H1 (cell line): ENCODE results near the gene NDRG4. TPM values are rescaled to one million over a fixed set of nuclear protein-coding genes. Genes with fewer than 3 reads are reported as not detected.
A peak's percentile ranks its signal among the peaks of the same experiment; 100 is the strongest.

Source experiments
- CTCF ChIA-PET: fragments of 300-600 bp; sonication (Branson Sonifier 250); formaldehyde crosslinking; loops from one replicate; lab custom pipeline; 2021; ENCODE audit not compliant: partially characterized antibody; lab: Charles Lee
- POLR2A ChIA-PET: fragments of 300-600 bp; sonication (Branson Sonifier 250); formaldehyde crosslinking; loops from one replicate; lab custom pipeline; 2021; ENCODE audit warnings: inconsistent platforms; ENCODE audit not compliant: partially characterized antibody; lab: Charles Lee
- DNase-seq, 2 experiments: peaks; one replicate each; pipeline versions ENCODE4 v3.0.0 to v3.0.0-alpha.2; 2010 to 2022; ENCODE audit warnings: low spot score in 2 of 2, low read depth in 1 of 2, mixed read lengths in 1 of 2
- FAIRE-seq: peaks from 2 replicates; lab custom pipeline; 2011; peaks lifted over from hg19 to GRCh38; lab: Jason Lieb, UNC
- H2AFZ ChIP-seq: 2 replicates; pipeline ENCODE4 v1.8.1; 2012; ENCODE audit warnings: low read length, inconsistent platforms
- H2AK5ac ChIP-seq: 2 replicates; pipeline ENCODE4 v1.6.1; 2013; ENCODE audit warnings: low read depth, low read length
- H2BK120ac ChIP-seq: replicated peaks from 2 replicates; pipeline ENCODE3; 2013; ENCODE audit warnings: low read depth, low read length, inconsistent platforms
- H2BK12ac ChIP-seq: 2 replicates; pipeline ENCODE4 v1.6.1; 2013; ENCODE audit warnings: low read depth, low read length
- H2BK15ac ChIP-seq: 2 replicates; pipeline ENCODE4 v1.6.1; 2013; ENCODE audit warnings: low read length
- H2BK20ac ChIP-seq: 2 replicates; pipeline ENCODE4 v1.6.1; 2013; ENCODE audit warnings: low read length
- H2BK5ac ChIP-seq: 2 replicates; pipeline ENCODE4 v1.6.1; 2013; ENCODE audit warnings: low read depth, low read length
- H3K14ac ChIP-seq: 2 replicates; pipeline ENCODE4 v1.6.1; 2013; ENCODE audit warnings: inconsistent platforms; ENCODE audit not compliant: insufficient read length
- H3K18ac ChIP-seq: 2 replicates; pipeline ENCODE4 v1.6.1; 2013; ENCODE audit warnings: low read length; ENCODE audit errors: extremely low read depth
- H3K23ac ChIP-seq: 2 replicates; pipeline ENCODE4 v1.6.1; 2013; ENCODE audit warnings: inconsistent platforms; ENCODE audit not compliant: insufficient read length
- H3K23me2 ChIP-seq: 2 replicates; pipeline ENCODE4 v1.6.1; 2013; ENCODE audit warnings: low read depth, low read length
- H3K27ac ChIP-seq: 2 replicates; pipeline ENCODE4 v1.6.1; 2011; ENCODE audit warnings: low read depth, low read length, inconsistent platforms
- H3K27me3 ChIP-seq, 4 experiments: replicated peaks in 1 of 4; 1 replicate in 1 of 4; 2 replicates in 3 of 4; pipeline versions ENCODE4 v1.6.1 to v1.8.1; 2011 to 2013; ENCODE audit warnings: low read length in 3 of 4, mild to moderate bottlenecking in 3 of 4, inconsistent platforms in 2 of 4, mixed read lengths in 2 of 4, moderate library complexity in 1 of 4; ENCODE audit not compliant: control insufficient read depth in 3 of 4, insufficient read depth in 3 of 4; ENCODE audit errors: extremely low read depth in 1 of 4
- H3K36me3 ChIP-seq, 4 experiments: 2 replicates each; pipeline versions ENCODE4 v1.6.1 to v1.8.1; 2011 to 2013; ENCODE audit warnings: mild to moderate bottlenecking in 4 of 4, low read length in 3 of 4, moderate library complexity in 2 of 4, control low read depth in 1 of 4, inconsistent platforms in 1 of 4; ENCODE audit not compliant: insufficient read depth in 4 of 4, control insufficient read depth in 2 of 4
- H3K4ac ChIP-seq: replicated peaks from 2 replicates; pipeline ENCODE3; 2013; ENCODE audit warnings: low read length, low read depth, mixed read lengths, inconsistent platforms; ENCODE audit not compliant: insufficient read length
- H3K4me1 ChIP-seq, 4 experiments: replicated peaks in 1 of 4; 1 replicate in 1 of 4; 2 replicates in 3 of 4; pipeline versions ENCODE4 v1.6.1 to v1.8.1; 2011 to 2013; ENCODE audit warnings: low read length in 3 of 4, inconsistent platforms in 2 of 4, mixed read lengths in 1 of 4; ENCODE audit not compliant: insufficient read depth in 4 of 4, control insufficient read depth in 3 of 4
- H3K4me2 ChIP-seq, 2 experiments: 2 replicates each; pipeline versions ENCODE4 v1.6.1 to v1.8.1; 2011 to 2013; ENCODE audit warnings: low read depth in 2 of 2, low read length in 2 of 2, control low read depth in 1 of 2, inconsistent platforms in 1 of 2, mild to moderate bottlenecking in 1 of 2; ENCODE audit not compliant: insufficient read depth in 1 of 2
- H3K4me3 ChIP-seq, 4 experiments: fragments of 200-600, 300-600 bp in 1 of 4; sonication (generic), shearing (Covaris generic), sonication (Bioruptor Twin) in 1 of 4; 2 replicates each; pipeline versions ENCODE4 v1.5.1 to v1.8.1; 2011 to 2016; ENCODE audit warnings: low read length in 4 of 4, low read depth in 3 of 4, control low read depth in 2 of 4, inconsistent platforms in 2 of 4, mild to moderate bottlenecking in 2 of 4, mixed read lengths in 1 of 4, moderate library complexity in 1 of 4; ENCODE audit not compliant: insufficient read depth in 2 of 4; ENCODE audit errors: extremely low read depth in 1 of 4
- H3K56ac ChIP-seq: replicated peaks from 2 replicates; pipeline ENCODE3; 2013; ENCODE audit warnings: low read depth, mild to moderate bottlenecking, mixed read lengths, low read length, inconsistent platforms; ENCODE audit not compliant: insufficient read length
- H3K79me1 ChIP-seq: 2 replicates; pipeline ENCODE4 v1.6.1; 2013; ENCODE audit warnings: low read depth, low read length, control low read depth
- H3K79me2 ChIP-seq, 2 experiments: 2 replicates each; pipeline versions ENCODE4 v1.6.1 to v1.8.1; 2012 to 2013; ENCODE audit warnings: low read length in 2 of 2, mild to moderate bottlenecking in 2 of 2, inconsistent platforms in 1 of 2; ENCODE audit not compliant: insufficient read depth in 2 of 2, control insufficient read depth in 1 of 2
- H3K9ac ChIP-seq, 4 experiments: replicated peaks in 1 of 4; 1 replicate in 1 of 4; 2 replicates in 3 of 4; pipeline versions ENCODE4 v1.6.1 to v1.8.1; 2011 to 2013; ENCODE audit warnings: low read depth in 3 of 4, low read length in 3 of 4, control low read depth in 2 of 4, mild to moderate bottlenecking in 2 of 4, moderate library complexity in 2 of 4, inconsistent platforms in 1 of 4; ENCODE audit errors: extremely low read depth in 1 of 4
- H3K9me3 ChIP-seq, 2 experiments: 2 replicates each; pipeline versions ENCODE4 v1.6.1 to v1.8.1; 2012 to 2013; ENCODE audit warnings: mild to moderate bottlenecking in 2 of 2, moderate library complexity in 2 of 2, control low read depth in 1 of 2, inconsistent platforms in 1 of 2, low read depth in 1 of 2, low read length in 1 of 2, mixed read lengths in 1 of 2; ENCODE audit not compliant: insufficient read depth in 2 of 2
- H4K20me1 ChIP-seq, 2 experiments: replicated peaks in 1 of 2; 2 replicates each; pipeline versions ENCODE3 to v1.8.1; 2011 to 2013; ENCODE audit warnings: inconsistent platforms in 2 of 2, low read length in 2 of 2, mild to moderate bottlenecking in 1 of 2; ENCODE audit not compliant: insufficient read depth in 2 of 2, control insufficient read depth in 1 of 2
- H4K5ac ChIP-seq: 2 replicates; pipeline ENCODE4 v1.6.1; 2013; ENCODE audit warnings: low read length, low read depth, mixed read lengths, inconsistent platforms; ENCODE audit not compliant: insufficient read length
- H4K8ac ChIP-seq: 2 replicates; pipeline ENCODE4 v1.8.0; 2013; ENCODE audit warnings: mild to moderate bottlenecking, moderate library complexity, low read length, inconsistent platforms; ENCODE audit not compliant: insufficient read depth; ENCODE audit errors: extremely low read depth
- H4K91ac ChIP-seq: replicated peaks from 2 replicates; pipeline ENCODE3; 2013; ENCODE audit warnings: low read length, mixed read lengths, inconsistent platforms; ENCODE audit not compliant: insufficient read length
- BACH1 ChIP-seq: IDR thresholded peaks from 2 replicates; pipeline ENCODE4 v1.6.1; 2012; ENCODE audit warnings: low read length, improper control_type of control experiment
- BCL11A ChIP-seq, 2 experiments: IDR thresholded peaks; one replicate each; pipeline ENCODE4 v1.6.1; 2011; ENCODE audit warnings: low read depth in 2 of 2, low read length in 2 of 2, mild to moderate bottlenecking in 2 of 2
- EZH2 ChIP-seq: fragments of 200-600 bp; sonication (generic); IDR thresholded peaks from 2 replicates; pipeline ENCODE4 v1.7.1; 2012; ENCODE audit warnings: low read depth, mild to moderate bottlenecking, moderate library complexity, low read length, inconsistent platforms; ENCODE audit not compliant: severe bottlenecking
- HDAC2 ChIP-seq, 2 experiments: fragments of 300-600 bp in 1 of 2; sonication (generic) in 1 of 2; IDR thresholded peaks; 2 replicates each; pipeline ENCODE4 v1.6.1; 2011 to 2012; ENCODE audit warnings: low read depth in 2 of 2, low read length in 2 of 2, mild to moderate bottlenecking in 2 of 2, moderate library complexity in 2 of 2, borderline replicate concordance in 1 of 2, inconsistent platforms in 1 of 2
- KDM4A ChIP-seq: IDR thresholded peaks from one replicate; pipeline ENCODE4 v1.7.1; 2012; ENCODE audit warnings: low read depth, mild to moderate bottlenecking, moderate library complexity, low read length, inconsistent platforms; ENCODE audit not compliant: severe bottlenecking
- WGBS, 2 experiments: shearing (Covaris generic) in 1 of 2; methylation state at CpG; one replicate each; pipeline versions ENCODE4 v1.1.6 to v1.1.7; 2013 to 2015; ENCODE audit warnings: low lambda C conversion rate in 2 of 2, mixed read lengths in 2 of 2, inconsistent platforms in 1 of 2, low coverage in 1 of 2, missing lambda C conversion rate in 1 of 2; ENCODE audit not compliant: insufficient replicate concordance in 2 of 2, insufficient coverage in 1 of 2, insufficient read length in 1 of 2; ENCODE audit errors: extremely low coverage in 1 of 2, missing lambda C conversion rate in 1 of 2; 5-methylcytosine and 5-hydroxymethylcytosine counted together
- polyA plus RNA-seq, 7 experiments: library from polyadenylated mRNA; depleted of rRNA in 3 of 7; stranded (reverse) in 5 of 7; unstranded in 2 of 7; fragments of >200 nt in 5 of 7; fragments of 200-250 nt in 2 of 7; gene quantifications; 1 replicate in 5 of 7; 2 replicates in 1 of 7; 4 replicates in 1 of 7; pipeline versions ENCODE4 v1.2.1 to v1.2.3, GENCODE V29; 2011 to 2013; ENCODE audit warnings: missing spikeins in 2 of 7, mixed read lengths in 2 of 7
- total RNA-seq: library from RNA; stranded (reverse); fragmentation: NEBNext Ultra II Directional; extraction: Animal tissue kit (Norgen Biotek cat#: 25700); gene quantifications from 2 replicates; pipeline ENCODE4 v1.2.1, GENCODE V29; 2021
- TF ChIP-seq, protein P1 (sequence below): IDR thresholded peaks from 2 replicates; pipeline ENCODE4 v1.6.1; 2011; ENCODE audit warnings: low read depth, mild to moderate bottlenecking, low read length; ENCODE audit not compliant: insufficient read depth
- TF ChIP-seq, protein P2 (sequence below), 3 experiments: IDR thresholded peaks; 1 replicate in 2 of 3; 2 replicates in 1 of 3; pipeline versions ENCODE4 v1.5.1 to v1.6.1; 2011; ENCODE audit warnings: low read length in 3 of 3, mild to moderate bottlenecking in 3 of 3, inconsistent platforms in 2 of 3, low read depth in 1 of 3, moderate library complexity in 1 of 3; ENCODE audit not compliant: insufficient read depth in 1 of 3; ENCODE audit errors: control extremely low read depth in 1 of 3

NDRG4 gene
- total and polyA plus RNA-seq, 2 of the 8 experiments (the other 6 are each of a cell fraction or from before 2014, with no cell fraction given) = 20.8 to 30.9 TPM

DNA sequence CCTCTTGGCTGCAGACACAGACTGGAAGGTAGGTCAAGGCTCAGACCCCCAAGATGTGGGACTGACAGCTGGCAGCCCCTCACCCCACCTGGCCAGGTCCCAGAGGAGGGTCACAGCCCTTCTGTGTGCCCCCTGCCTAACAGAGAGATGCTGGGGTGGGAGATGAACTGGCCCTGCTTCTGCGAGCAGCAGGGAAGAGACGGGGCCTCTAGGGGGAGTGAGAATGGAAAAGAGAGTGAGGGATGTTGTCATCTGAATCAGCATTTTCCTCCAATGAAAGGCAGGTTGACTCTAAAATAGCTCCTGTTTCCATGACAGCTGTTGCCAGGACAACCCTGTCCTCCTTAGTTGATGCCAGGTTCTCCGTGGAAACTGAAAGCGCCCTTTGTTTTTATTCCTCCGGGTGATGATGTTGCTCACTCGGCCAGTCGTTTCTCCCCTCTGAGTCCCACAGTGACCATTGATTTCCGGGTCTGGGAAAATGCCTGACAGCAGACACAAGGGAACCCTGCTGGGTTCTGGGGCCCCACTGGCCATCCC lies 4.9 kb upstream of the NDRG4 start:
- 16% methylated on average over 8 of the region's 8 CpGs; no CpG with 5 or more reads in 1 of the 2 experiments for WGBS, 2 experiments
- Histone ChIP-seq H3K79me2 (no peaks in the 10 kb centered on the region), H2AFZ (no peak overlapping the region), H3K9me3 (no peaks in the 10 kb centered on the region), H3K4me3 (peak overlapping the region in 2 of 4 experiments; percentile 2 to 21; a peak in 1 of 8 replicates), H3K23me2 (peaks cover 3% of the 10 kb centered on the region; the same call in 1 of the 2 replicates), H3K56ac (no peak overlapping the region), H4K5ac (no peak overlapping the region), H3K4me1 (peaks cover 0 to 22% (median 13%) of the 10 kb centered on the region in 4 experiments; a peak in 6 of 7 replicates), H3K27ac (peak overlapping the region; percentile 82), H2BK15ac (no peak overlapping the region), H3K14ac (no peak overlapping the region), H4K91ac (no peak overlapping the region), H2BK5ac (no peak overlapping the region), H3K4me2 (peak overlapping the region; percentile 37 to 47; a peak in 1 of 4 replicates), H3K79me1 (no peaks in the 10 kb centered on the region), H3K23ac (no peak overlapping the region), H2AK5ac (no peak overlapping the region), H3K4ac (no peak overlapping the region), H2BK120ac (no peak overlapping the region), H3K18ac (no peak overlapping the region), H2BK12ac (no peak overlapping the region), H3K36me3 (no peaks in the 10 kb centered on the region), H4K20me1 (no peaks in the 10 kb centered on the region), H4K8ac (no peak overlapping the region), H3K27me3 (peaks cover 0 to 3% (median 1%) of the 10 kb centered on the region in 4 experiments; a peak in 3 of 7 replicates), H2BK20ac (no peak overlapping the region), H3K9ac (peak overlapping the region in 2 of 4 experiments; percentile 58 to 61; a peak in 4 of 7 replicates)
- DNase-seq = peak in 1 of 2 experiments; percentile 79
- ChIA-PET CTCF (interaction anchor here (0.6 to 4.2 kb wide), 21 partner anchors 9 to 475 kb away, joined by 3 to 30 read pairs (median 3); no protein-coding TSS in a partner anchor), POLR2A (interaction anchor here (1.0 kb wide), 1 partner anchor 164 kb away, joined by 3 read pairs; no protein-coding TSS in a partner anchor)
- FAIRE-seq = peak; percentile 87
- TF ChIP-seq BACH1 (peak; percentile 93), EZH2 (no peak), KDM4A (no peak), BCL11A (IDR thresholded peaks at IDR 0.05; ENCODE audit: low read depth in 2 of 2, low read length in 2 of 2) (no peak), HDAC2 (IDR thresholded peaks at IDR 0.05; ENCODE audit: borderline replicate concordance in 1 of 2, low read depth in 2 of 2, low read length in 2 of 2) (0 out of 4 replicates have a peak, but pooled peaks of 1 of the 2 experiments have one; percentile 25)
- TF ChIP-seq, protein P1, sequence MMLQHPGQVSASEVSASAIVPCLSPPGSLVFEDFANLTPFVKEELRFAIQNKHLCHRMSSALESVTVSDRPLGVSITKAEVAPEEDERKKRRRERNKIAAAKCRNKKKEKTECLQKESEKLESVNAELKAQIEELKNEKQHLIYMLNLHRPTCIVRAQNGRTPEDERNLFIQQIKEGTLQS = no peak
- TF ChIP-seq, protein P2, sequence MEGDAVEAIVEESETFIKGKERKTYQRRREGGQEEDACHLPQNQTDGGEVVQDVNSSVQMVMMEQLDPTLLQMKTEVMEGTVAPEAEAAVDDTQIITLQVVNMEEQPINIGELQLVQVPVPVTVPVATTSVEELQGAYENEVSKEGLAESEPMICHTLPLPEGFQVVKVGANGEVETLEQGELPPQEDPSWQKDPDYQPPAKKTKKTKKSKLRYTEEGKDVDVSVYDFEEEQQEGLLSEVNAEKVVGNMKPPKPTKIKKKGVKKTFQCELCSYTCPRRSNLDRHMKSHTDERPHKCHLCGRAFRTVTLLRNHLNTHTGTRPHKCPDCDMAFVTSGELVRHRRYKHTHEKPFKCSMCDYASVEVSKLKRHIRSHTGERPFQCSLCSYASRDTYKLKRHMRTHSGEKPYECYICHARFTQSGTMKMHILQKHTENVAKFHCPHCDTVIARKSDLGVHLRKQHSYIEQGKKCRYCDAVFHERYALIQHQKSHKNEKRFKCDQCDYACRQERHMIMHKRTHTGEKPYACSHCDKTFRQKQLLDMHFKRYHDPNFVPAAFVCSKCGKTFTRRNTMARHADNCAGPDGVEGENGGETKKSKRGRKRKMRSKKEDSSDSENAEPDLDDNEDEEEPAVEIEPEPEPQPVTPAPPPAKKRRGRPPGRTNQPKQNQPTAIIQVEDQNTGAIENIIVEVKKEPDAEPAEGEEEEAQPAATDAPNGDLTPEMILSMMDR (IDR thresholded peaks at IDR 0.05; ENCODE audit: control extremely low read depth in 1 of 3, insufficient read depth in 1 of 3, low read depth in 1 of 3, low read length in 3 of 3) = peak; percentile 51 to 84 (median 51)
